H1 (cell line): ENCODE data around the gene VWF. TPM values are rescaled to one million over a fixed set of nuclear protein-coding genes. Genes with fewer than 3 reads are reported as not detected.

Experiments used
- CTCF ChIA-PET: fragments of 300-600 bp; sonication (Branson Sonifier 250); formaldehyde crosslinking; loops from one replicate; lab custom pipeline; 2021; ENCODE audit not compliant: partially characterized antibody; lab: Charles Lee
- POLR2A ChIA-PET: fragments of 300-600 bp; sonication (Branson Sonifier 250); formaldehyde crosslinking; loops from one replicate; lab custom pipeline; 2021; ENCODE audit warnings: inconsistent platforms; ENCODE audit not compliant: partially characterized antibody; lab: Charles Lee
- DNase-seq, 2 experiments: peaks; one replicate each; pipeline versions ENCODE4 v3.0.0 to v3.0.0-alpha.2; 2010 to 2022; ENCODE audit warnings: low spot score in 2 of 2, low read depth in 1 of 2, mixed read lengths in 1 of 2
- FAIRE-seq: peaks from 2 replicates; lab custom pipeline; 2011; peaks lifted over from hg19 to GRCh38; lab: Jason Lieb, UNC
- H2AFZ ChIP-seq: 2 replicates; pipeline ENCODE4 v1.8.1; 2012; ENCODE audit warnings: low read length, inconsistent platforms
- H2AK5ac ChIP-seq: 2 replicates; pipeline ENCODE4 v1.6.1; 2013; ENCODE audit warnings: low read depth, low read length
- H2BK120ac ChIP-seq: replicated peaks from 2 replicates; pipeline ENCODE3; 2013; ENCODE audit warnings: low read depth, low read length, inconsistent platforms
- H2BK12ac ChIP-seq: 2 replicates; pipeline ENCODE4 v1.6.1; 2013; ENCODE audit warnings: low read depth, low read length
- H2BK15ac ChIP-seq: 2 replicates; pipeline ENCODE4 v1.6.1; 2013; ENCODE audit warnings: low read length
- H2BK20ac ChIP-seq: 2 replicates; pipeline ENCODE4 v1.6.1; 2013; ENCODE audit warnings: low read length
- H2BK5ac ChIP-seq: 2 replicates; pipeline ENCODE4 v1.6.1; 2013; ENCODE audit warnings: low read depth, low read length
- H3K14ac ChIP-seq: 2 replicates; pipeline ENCODE4 v1.6.1; 2013; ENCODE audit warnings: inconsistent platforms; ENCODE audit not compliant: insufficient read length
- H3K18ac ChIP-seq: 2 replicates; pipeline ENCODE4 v1.6.1; 2013; ENCODE audit warnings: low read length; ENCODE audit errors: extremely low read depth
- H3K23ac ChIP-seq: 2 replicates; pipeline ENCODE4 v1.6.1; 2013; ENCODE audit warnings: inconsistent platforms; ENCODE audit not compliant: insufficient read length
- H3K23me2 ChIP-seq: 2 replicates; pipeline ENCODE4 v1.6.1; 2013; ENCODE audit warnings: low read depth, low read length
- H3K27ac ChIP-seq: 2 replicates; pipeline ENCODE4 v1.6.1; 2011; ENCODE audit warnings: low read depth, low read length, inconsistent platforms
- H3K27me3 ChIP-seq, 4 experiments: replicated peaks in 1 of 4; 1 replicate in 1 of 4; 2 replicates in 3 of 4; pipeline versions ENCODE4 v1.6.1 to v1.8.1; 2011 to 2013; ENCODE audit warnings: low read length in 3 of 4, mild to moderate bottlenecking in 3 of 4, inconsistent platforms in 2 of 4, mixed read lengths in 2 of 4, moderate library complexity in 1 of 4; ENCODE audit not compliant: control insufficient read depth in 3 of 4, insufficient read depth in 3 of 4; ENCODE audit errors: extremely low read depth in 1 of 4
- H3K36me3 ChIP-seq, 4 experiments: 2 replicates each; pipeline versions ENCODE4 v1.6.1 to v1.8.1; 2011 to 2013; ENCODE audit warnings: mild to moderate bottlenecking in 4 of 4, low read length in 3 of 4, moderate library complexity in 2 of 4, control low read depth in 1 of 4, inconsistent platforms in 1 of 4; ENCODE audit not compliant: insufficient read depth in 4 of 4, control insufficient read depth in 2 of 4
- H3K4ac ChIP-seq: replicated peaks from 2 replicates; pipeline ENCODE3; 2013; ENCODE audit warnings: low read length, low read depth, mixed read lengths, inconsistent platforms; ENCODE audit not compliant: insufficient read length
- H3K4me1 ChIP-seq, 4 experiments: replicated peaks in 1 of 4; 1 replicate in 1 of 4; 2 replicates in 3 of 4; pipeline versions ENCODE4 v1.6.1 to v1.8.1; 2011 to 2013; ENCODE audit warnings: low read length in 3 of 4, inconsistent platforms in 2 of 4, mixed read lengths in 1 of 4; ENCODE audit not compliant: insufficient read depth in 4 of 4, control insufficient read depth in 3 of 4
- H3K4me2 ChIP-seq, 2 experiments: 2 replicates each; pipeline versions ENCODE4 v1.6.1 to v1.8.1; 2011 to 2013; ENCODE audit warnings: low read depth in 2 of 2, low read length in 2 of 2, control low read depth in 1 of 2, inconsistent platforms in 1 of 2, mild to moderate bottlenecking in 1 of 2; ENCODE audit not compliant: insufficient read depth in 1 of 2
- H3K4me3 ChIP-seq, 4 experiments: fragments of 200-600, 300-600 bp in 1 of 4; sonication (generic), shearing (Covaris generic), sonication (Bioruptor Twin) in 1 of 4; 2 replicates each; pipeline versions ENCODE4 v1.5.1 to v1.8.1; 2011 to 2016; ENCODE audit warnings: low read length in 4 of 4, low read depth in 3 of 4, control low read depth in 2 of 4, inconsistent platforms in 2 of 4, mild to moderate bottlenecking in 2 of 4, mixed read lengths in 1 of 4, moderate library complexity in 1 of 4; ENCODE audit not compliant: insufficient read depth in 2 of 4; ENCODE audit errors: extremely low read depth in 1 of 4
- H3K56ac ChIP-seq: replicated peaks from 2 replicates; pipeline ENCODE3; 2013; ENCODE audit warnings: low read depth, mild to moderate bottlenecking, mixed read lengths, low read length, inconsistent platforms; ENCODE audit not compliant: insufficient read length
- H3K79me1 ChIP-seq: 2 replicates; pipeline ENCODE4 v1.6.1; 2013; ENCODE audit warnings: low read depth, low read length, control low read depth
- H3K79me2 ChIP-seq, 2 experiments: 2 replicates each; pipeline versions ENCODE4 v1.6.1 to v1.8.1; 2012 to 2013; ENCODE audit warnings: low read length in 2 of 2, mild to moderate bottlenecking in 2 of 2, inconsistent platforms in 1 of 2; ENCODE audit not compliant: insufficient read depth in 2 of 2, control insufficient read depth in 1 of 2
- H3K9ac ChIP-seq, 4 experiments: replicated peaks in 1 of 4; 1 replicate in 1 of 4; 2 replicates in 3 of 4; pipeline versions ENCODE4 v1.6.1 to v1.8.1; 2011 to 2013; ENCODE audit warnings: low read depth in 3 of 4, low read length in 3 of 4, control low read depth in 2 of 4, mild to moderate bottlenecking in 2 of 4, moderate library complexity in 2 of 4, inconsistent platforms in 1 of 4; ENCODE audit errors: extremely low read depth in 1 of 4
- H3K9me3 ChIP-seq, 2 experiments: 2 replicates each; pipeline versions ENCODE4 v1.6.1 to v1.8.1; 2012 to 2013; ENCODE audit warnings: mild to moderate bottlenecking in 2 of 2, moderate library complexity in 2 of 2, control low read depth in 1 of 2, inconsistent platforms in 1 of 2, low read depth in 1 of 2, low read length in 1 of 2, mixed read lengths in 1 of 2; ENCODE audit not compliant: insufficient read depth in 2 of 2
- H4K20me1 ChIP-seq, 2 experiments: replicated peaks in 1 of 2; 2 replicates each; pipeline versions ENCODE3 to v1.8.1; 2011 to 2013; ENCODE audit warnings: inconsistent platforms in 2 of 2, low read length in 2 of 2, mild to moderate bottlenecking in 1 of 2; ENCODE audit not compliant: insufficient read depth in 2 of 2, control insufficient read depth in 1 of 2
- H4K5ac ChIP-seq: 2 replicates; pipeline ENCODE4 v1.6.1; 2013; ENCODE audit warnings: low read length, low read depth, mixed read lengths, inconsistent platforms; ENCODE audit not compliant: insufficient read length
- H4K8ac ChIP-seq: 2 replicates; pipeline ENCODE4 v1.8.0; 2013; ENCODE audit warnings: mild to moderate bottlenecking, moderate library complexity, low read length, inconsistent platforms; ENCODE audit not compliant: insufficient read depth; ENCODE audit errors: extremely low read depth
- H4K91ac ChIP-seq: replicated peaks from 2 replicates; pipeline ENCODE3; 2013; ENCODE audit warnings: low read length, mixed read lengths, inconsistent platforms; ENCODE audit not compliant: insufficient read length
- CEBPB ChIP-seq: IDR thresholded peaks from 2 replicates; pipeline ENCODE4 v1.6.1; 2012; ENCODE audit warnings: low read depth, low read length
- GTF2F1 ChIP-seq: IDR thresholded peaks from 2 replicates; pipeline ENCODE4 v1.6.1; 2012; ENCODE audit warnings: low read depth, low read length, improper control_type of control experiment, borderline replicate concordance
- TCF12 ChIP-seq: IDR thresholded peaks from 2 replicates; pipeline ENCODE4 v1.6.1; 2011; ENCODE audit warnings: low read depth, mild to moderate bottlenecking, low read length
- WGBS, 2 experiments: shearing (Covaris generic) in 1 of 2; methylation state at CpG; one replicate each; pipeline versions ENCODE4 v1.1.6 to v1.1.7; 2013 to 2015; ENCODE audit warnings: low lambda C conversion rate in 2 of 2, mixed read lengths in 2 of 2, inconsistent platforms in 1 of 2, low coverage in 1 of 2, missing lambda C conversion rate in 1 of 2; ENCODE audit not compliant: insufficient replicate concordance in 2 of 2, insufficient coverage in 1 of 2, insufficient read length in 1 of 2; ENCODE audit errors: extremely low coverage in 1 of 2, missing lambda C conversion rate in 1 of 2; 5-methylcytosine and 5-hydroxymethylcytosine counted together
- polyA plus RNA-seq, 7 experiments: library from polyadenylated mRNA; depleted of rRNA in 3 of 7; stranded (reverse) in 5 of 7; unstranded in 2 of 7; fragments of >200 nt in 5 of 7; fragments of 200-250 nt in 2 of 7; gene quantifications; 1 replicate in 5 of 7; 2 replicates in 1 of 7; 4 replicates in 1 of 7; pipeline versions ENCODE4 v1.2.1 to v1.2.3, GENCODE V29; 2011 to 2013; ENCODE audit warnings: missing spikeins in 2 of 7, mixed read lengths in 2 of 7
- total RNA-seq: library from RNA; stranded (reverse); fragmentation: NEBNext Ultra II Directional; extraction: Animal tissue kit (Norgen Biotek cat#: 25700); gene quantifications from 2 replicates; pipeline ENCODE4 v1.2.1, GENCODE V29; 2021
- TF ChIP-seq, protein P1 (sequence below): IDR thresholded peaks from 2 replicates; pipeline ENCODE4 v1.6.1; 2012; ENCODE audit warnings: inconsistent platforms

Gene VWF
- total and polyA plus RNA-seq, 2 of the 8 experiments (the other 6 are each of a cell fraction or from before 2014, with no cell fraction given) = 0.39 to 0.60 TPM

DNA sequence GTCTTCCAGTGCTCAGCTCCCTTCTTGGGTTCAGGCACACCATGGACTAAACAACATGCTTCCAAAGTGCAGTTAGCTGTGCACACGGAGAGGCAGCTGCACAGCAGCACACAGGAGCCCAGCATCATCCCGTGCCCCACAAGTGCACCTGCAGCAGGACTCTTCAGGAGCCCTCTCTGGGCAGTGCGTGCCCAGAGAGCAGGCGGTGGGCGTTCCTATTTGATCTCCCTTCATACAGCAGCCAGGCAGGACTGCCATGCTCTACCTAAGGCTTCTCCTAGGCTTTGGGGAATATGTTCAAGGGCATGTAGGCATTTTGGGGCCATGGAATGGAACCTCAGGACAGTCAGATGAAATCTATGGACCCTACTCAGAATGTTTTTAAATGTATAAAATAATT lies 214.9 kb downstream of the VWF start:
- H3K79me1 ChIP-seq = no peaks in the 10 kb centered on the region
- no peak overlapping the region for H2BK20ac ChIP-seq
- H3K56ac ChIP-seq = no peak overlapping the region
- no peak overlapping the region for H3K18ac ChIP-seq
- FAIRE-seq = no peak
- no peaks in the 10 kb centered on the region for H3K79me2 ChIP-seq
- CTCF ChIA-PET = interaction anchor here (1.5 to 2.7 kb wide), 4 partner anchors 11 to 129 kb away, joined by 4 to 14 read pairs (median 9); no protein-coding TSS in a partner anchor
- H2BK12ac ChIP-seq = no peak overlapping the region
- H3K4me1 ChIP-seq = peaks cover 0 to 2% (median 0%) of the 10 kb centered on the region in 4 experiments; a peak in 1 of 7 replicates
- H2AFZ ChIP-seq = no peak overlapping the region
- no peaks in the 10 kb centered on the region for H3K23me2 ChIP-seq
- H2BK15ac ChIP-seq = no peak overlapping the region
- no peak overlapping the region for H4K8ac ChIP-seq
- TF ChIP-seq CEBPB (no peak), GTF2F1 (no peak), TCF12 (no peak)
- TF ChIP-seq, protein P1, sequence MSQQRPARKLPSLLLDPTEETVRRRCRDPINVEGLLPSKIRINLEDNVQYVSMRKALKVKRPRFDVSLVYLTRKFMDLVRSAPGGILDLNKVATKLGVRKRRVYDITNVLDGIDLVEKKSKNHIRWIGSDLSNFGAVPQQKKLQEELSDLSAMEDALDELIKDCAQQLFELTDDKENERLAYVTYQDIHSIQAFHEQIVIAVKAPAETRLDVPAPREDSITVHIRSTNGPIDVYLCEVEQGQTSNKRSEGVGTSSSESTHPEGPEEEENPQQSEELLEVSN = no peak
- no peaks in the 10 kb centered on the region for H3K36me3 ChIP-seq
- H3K23ac ChIP-seq = no peak overlapping the region
- 88% methylated on average over 5 of the region's 5 CpGs; no CpG with 5 or more reads in 1 of the 2 experiments for WGBS, 2 experiments
- no peak overlapping the region for H2BK5ac ChIP-seq
- no peaks in the 10 kb centered on the region for H3K27me3 ChIP-seq
- no peak overlapping the region for H2BK120ac ChIP-seq
- H3K4ac ChIP-seq = no peak overlapping the region
- H3K9ac ChIP-seq = no peak overlapping the region
- H3K27ac ChIP-seq = no peak overlapping the region
- H3K14ac ChIP-seq = no peak overlapping the region
- H3K4me3 ChIP-seq = no peak overlapping the region
- H3K4me2 ChIP-seq = no peak overlapping the region
- POLR2A ChIA-PET = no interaction called here
- H4K91ac ChIP-seq = no peak overlapping the region
- no peak overlapping the region for H4K5ac ChIP-seq
- no peaks in the 10 kb centered on the region for H4K20me1 ChIP-seq
- no peak overlapping the region for H2AK5ac ChIP-seq
- no peaks in the 10 kb centered on the region for H3K9me3 ChIP-seq
- DNase-seq = no peak
